Erythroblast (primary cell): ENCODE measurements around the gene PHTF1.
A peak's percentile ranks its signal among the peaks of the same experiment; 100 is the strongest.

Experiments used
- DNase-seq, 2 experiments: peaks; one replicate each; lab custom pipeline; 2025; lab: John Stamatoyannopoulos, UW
- GATA1 ChIP-seq: IDR thresholded peaks from 2 replicates; pipeline ENCODE4 v1.6.1; 2011; ENCODE audit warnings: low read depth, mild to moderate bottlenecking, control low read depth, low read length, moderate library complexity
- POLR2A ChIP-seq: IDR thresholded peaks from 2 replicates; pipeline ENCODE4 v1.6.1; 2011; ENCODE audit warnings: mild to moderate bottlenecking, low read length

The PHTF1 gene

GRCh38 chr1:113759333-113760101 lies at the start of gene PHTF1:
Gene PHTF1, minus strand, starts transcription at chr1:113759486. Its CDS starts 783 bp downstream, at chr1:113758703.
- TF ChIP-seq POLR2A, result peak; percentile 87
- TF ChIP-seq GATA1, result no peak

DNA sequence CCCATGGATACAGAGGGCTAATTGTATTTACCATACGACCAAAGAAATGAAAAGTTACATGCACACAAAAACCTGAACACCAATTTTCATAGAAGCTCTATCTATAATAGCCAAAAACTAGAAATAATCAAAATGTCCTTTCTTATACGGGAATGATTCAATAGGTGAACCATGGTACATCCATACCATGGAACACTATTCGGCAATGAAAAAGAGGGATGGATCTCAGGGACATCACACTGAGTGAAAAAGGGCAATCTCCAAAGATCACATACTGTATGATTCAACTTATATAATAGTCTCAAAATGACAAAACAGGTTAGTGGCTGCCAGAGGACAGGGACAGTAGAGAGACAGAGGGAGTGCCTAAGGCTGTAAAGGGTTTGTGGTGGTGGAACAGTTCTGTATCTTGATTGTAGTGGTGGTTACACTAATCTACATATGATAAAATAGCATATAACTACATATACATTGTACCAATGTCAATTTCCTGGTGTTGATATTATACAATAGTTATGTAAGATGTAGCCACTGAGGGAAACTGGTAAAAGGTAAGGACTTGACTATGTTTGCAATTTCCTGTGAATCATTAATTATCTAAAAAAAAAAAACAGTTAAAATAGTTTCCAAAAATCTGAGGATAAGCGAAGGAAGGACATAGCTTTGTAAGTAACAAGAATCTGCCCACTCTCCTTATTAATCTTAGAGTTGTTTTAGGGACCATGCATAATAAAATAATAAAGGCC lies 49.3 kb upstream of the PHTF1 start:
- TF ChIP-seq POLR2A (no peak), GATA1 (no peak)
- DNase-seq, result peak in 1 of 2 experiments; percentile 19

More at GRCh38 chr1:113759333-113760101, at the start of gene PHTF1:
- peak; percentile 82 to 87 for DNase-seq

- TF ChIP-seq POLR2A, result no peak
- no peak for TF ChIP-seq GATA1
- DNase-seq, result peak in 1 of 2 experiments; percentile 12
Observed at GRCh38 chr1:113805639-113806038, 46.4 kb upstream of the PHTF1 start.

DNA sequence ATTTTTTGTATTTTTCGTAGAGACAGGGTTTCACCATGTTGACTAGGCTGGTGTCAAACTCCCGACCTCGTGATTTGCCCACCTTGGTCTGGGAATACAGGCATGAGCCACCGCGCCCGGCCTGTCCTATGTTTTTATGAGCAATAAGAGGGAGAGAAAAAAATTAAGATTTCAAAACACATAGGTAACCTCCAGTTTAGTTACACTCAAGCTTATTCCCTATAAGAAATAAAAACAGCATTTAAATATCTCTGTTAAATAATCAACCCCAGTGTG lies 45.9 kb upstream of the PHTF1 start:
- no peak for DNase-seq
- TF ChIP-seq POLR2A, result no peak
- no peak for TF ChIP-seq GATA1

DNA sequence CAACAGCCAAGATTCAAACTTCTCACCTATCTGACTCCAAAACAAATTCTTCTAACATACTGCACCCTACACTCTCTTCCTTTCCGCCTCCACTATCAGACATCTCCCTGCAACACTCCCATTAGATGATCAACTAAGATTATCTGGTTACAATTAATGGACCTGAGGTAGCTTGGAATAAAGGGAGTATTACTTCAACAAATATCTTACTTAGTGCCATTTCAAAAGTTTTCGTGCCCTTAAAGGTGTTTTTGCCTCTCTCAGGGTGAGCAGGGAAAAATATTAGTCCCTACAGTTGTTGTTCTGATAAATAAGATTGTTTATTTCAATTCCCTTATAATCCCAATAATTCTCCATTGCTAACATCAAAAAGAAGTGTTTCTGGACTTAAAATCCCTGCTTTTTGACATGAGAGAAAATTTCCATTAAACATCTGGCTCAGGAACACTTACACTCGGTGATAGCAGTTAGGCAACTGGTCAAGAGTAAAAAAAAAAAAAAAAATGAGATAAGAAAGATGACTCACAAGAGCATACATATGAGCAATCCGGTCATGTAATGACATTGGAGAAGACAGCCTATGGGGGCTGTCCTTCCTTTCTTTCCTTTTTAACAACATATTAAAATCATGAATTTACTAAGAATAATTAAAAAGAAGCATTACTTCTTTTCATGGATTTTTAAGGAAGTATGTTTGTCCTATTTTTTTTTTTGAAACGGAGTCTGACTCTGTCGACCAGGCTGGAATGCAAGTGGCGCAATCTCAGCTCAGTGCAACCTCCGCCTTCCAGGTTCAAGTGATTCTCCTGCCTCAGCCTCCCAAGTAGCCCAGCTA lies 45.4 kb upstream of the PHTF1 start:
- peak; percentile 84 to 85 for DNase-seq
- TF ChIP-seq POLR2A, result no peak
- no peak for TF ChIP-seq GATA1

DNA sequence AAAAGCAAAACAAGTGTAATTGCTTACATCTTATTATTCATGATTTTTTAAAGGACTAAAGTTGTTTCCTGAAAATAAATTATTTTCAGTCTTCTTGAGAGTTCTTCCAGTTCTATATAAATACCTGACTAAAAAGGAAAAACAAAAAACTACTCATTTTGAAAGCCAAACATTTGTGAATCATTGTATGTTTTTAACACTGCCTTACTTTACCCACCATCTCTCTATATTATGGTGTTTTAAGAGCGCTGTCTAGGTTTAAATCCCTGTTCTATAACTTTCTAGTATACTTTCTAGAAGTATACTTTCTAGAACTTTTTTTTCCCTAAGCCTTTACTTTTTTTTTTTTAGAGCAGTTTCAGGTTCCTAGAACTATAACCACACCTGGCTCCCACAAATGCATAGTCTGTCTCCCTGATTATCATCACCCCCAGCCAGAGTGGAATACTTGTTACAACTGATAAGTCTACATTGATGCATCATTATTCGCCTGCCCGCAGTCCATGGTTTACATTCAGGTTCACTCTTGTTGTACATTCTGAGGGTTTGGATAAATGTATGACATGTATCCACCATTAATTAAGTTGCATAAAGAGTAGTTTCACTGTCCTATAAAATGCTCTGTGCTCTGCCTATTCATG lies 43.2 kb upstream of the PHTF1 start:
- DNase-seq, result peak in 1 of 2 experiments; percentile 8

DNA sequence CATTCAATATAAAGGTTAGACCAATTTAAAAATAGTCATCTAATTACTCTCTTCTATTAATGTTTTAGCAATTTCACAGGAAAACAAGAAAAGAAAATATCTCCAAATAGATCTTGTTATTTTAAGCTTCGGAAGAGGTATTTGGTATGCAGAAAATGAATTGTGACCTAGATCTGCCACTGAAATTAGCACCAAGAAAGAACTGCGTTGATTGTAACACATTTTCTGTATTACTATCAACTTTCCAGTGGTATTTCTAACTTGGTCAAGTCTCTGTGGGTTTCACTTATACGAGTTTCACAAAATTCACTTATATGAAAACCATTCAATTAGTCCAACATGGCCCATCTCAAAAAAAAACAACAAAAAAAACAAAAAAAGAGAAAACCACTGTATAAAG lies 41.2 kb upstream of the PHTF1 start:
- TF ChIP-seq GATA1, result no peak
- TF ChIP-seq POLR2A, result no peak
- DNase-seq, result no peak

More for the DNA sequence above, 43.2 kb upstream of the PHTF1 start:
- TF ChIP-seq GATA1 (no peak), POLR2A (no peak)

- TF ChIP-seq POLR2A (no peak), GATA1 (no peak)
- no peak for DNase-seq
Observed at GRCh38 chr1:113797472-113797871, 38.2 kb upstream of the PHTF1 start.

DNA sequence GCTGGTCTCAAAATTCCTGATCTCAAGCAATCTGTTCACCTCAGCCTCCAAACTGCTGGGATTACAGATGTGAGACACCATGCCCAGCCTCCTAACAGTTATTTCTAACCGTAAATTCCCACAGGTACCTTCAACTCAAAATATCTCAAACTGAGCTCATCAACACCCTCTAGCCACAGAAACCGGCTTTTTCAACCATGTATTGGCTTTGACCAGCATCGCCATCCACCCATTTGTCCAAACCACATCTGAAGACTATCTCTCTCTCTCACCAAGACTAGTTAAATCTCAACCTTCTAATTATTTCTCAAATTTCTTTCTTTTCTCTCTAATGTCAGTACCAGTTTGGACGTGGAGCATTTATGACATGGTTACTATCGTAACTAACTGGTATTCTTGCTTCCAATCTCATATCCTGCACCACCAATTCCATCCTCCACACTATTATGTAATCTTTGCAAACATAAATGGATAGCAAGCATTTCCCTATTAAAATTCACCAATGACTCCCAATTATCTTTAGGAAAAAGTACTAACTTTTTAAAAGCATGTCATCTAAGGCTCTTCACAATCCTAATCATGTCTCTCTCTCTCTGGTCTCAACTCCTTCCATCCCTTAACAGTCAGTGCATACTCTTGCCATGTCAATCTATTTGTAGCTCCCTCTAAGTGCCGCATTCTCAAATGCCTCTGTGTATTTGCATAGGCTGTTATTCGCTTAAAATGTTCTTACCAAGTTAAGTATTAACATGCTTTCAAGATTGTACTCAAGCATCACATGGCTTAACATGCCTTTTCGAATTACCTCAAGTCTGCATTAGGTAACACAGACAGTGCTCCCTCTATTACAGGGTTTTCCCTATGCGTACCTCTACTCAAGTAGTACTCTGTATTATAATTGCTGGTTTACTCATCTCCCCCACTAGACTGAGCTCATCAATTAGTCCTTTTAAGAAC lies 34.9 kb upstream of the PHTF1 start:
- no peak for DNase-seq
- TF ChIP-seq POLR2A (no peak), GATA1 (no peak)

GRCh38 chr1:113792986-113793385 lies 33.7 kb upstream of the PHTF1 start:
- DNase-seq, result no peak
- TF ChIP-seq POLR2A (no peak), GATA1 (no peak)

GRCh38 chr1:113792471-113792870 lies 33.2 kb upstream of the PHTF1 start:
- no peak for DNase-seq
- TF ChIP-seq GATA1 (no peak), POLR2A (no peak)

GRCh38 chr1:113788802-113789201 lies 29.5 kb upstream of the PHTF1 start:
- no peak for DNase-seq
- TF ChIP-seq GATA1 (no peak), POLR2A (no peak)
